Progenitor cell of endocrine pancreas (in vitro differentiated cells): ENCODE data around the gene SARS2. TPM values are rescaled to one million over a fixed set of nuclear protein-coding genes. Genes with fewer than 3 reads are reported as not detected.
"Not testable (repeated sequence)": the region's sequence is repeated elsewhere in the genome, so short reads cannot be mapped to it uniquely, and the experiment has no call there.

ENCODE experiments used
- DNase-seq: peaks from one replicate; pipeline ENCODE4 v3.0.0; 2021; ENCODE audit warnings: low spot score; ENCODE audit not compliant: unreplicated experiment
- H3K27ac Mint-ChIP-seq: 2 replicates; pipeline ENCODE4 v1.8.0; 2021; ENCODE audit warnings: mild to moderate bottlenecking, moderate library complexity, mixed read lengths
- H3K27me3 Mint-ChIP-seq: 2 replicates; pipeline ENCODE4 v1.8.0; 2021; ENCODE audit warnings: mixed read lengths
- H3K36me3 Mint-ChIP-seq: 2 replicates; pipeline ENCODE4 v1.8.0; 2022; ENCODE audit warnings: mixed read lengths; ENCODE audit not compliant: insufficient read depth
- H3K4me1 Mint-ChIP-seq: 2 replicates; pipeline ENCODE4 v1.8.0; 2021; ENCODE audit warnings: low read depth, mixed read lengths
- H3K4me3 Mint-ChIP-seq: 2 replicates; pipeline ENCODE4 v1.8.0; 2021; ENCODE audit warnings: low read depth, mild to moderate bottlenecking, moderate library complexity, mixed read lengths
- H3K9me3 Mint-ChIP-seq: 2 replicates; pipeline ENCODE4 v1.8.0; 2021; ENCODE audit warnings: low read depth, mixed read lengths
- CTCF ChIP-seq: fragments of 200-600 bp; sonication (generic); IDR thresholded peaks from one replicate; pipeline ENCODE4 v1.5.0; 2021; ENCODE audit warnings: antibody characterized with exemption, mild to moderate bottlenecking; ENCODE audit not compliant: unreplicated experiment
- total RNA-seq: library from RNA; stranded (reverse); gene quantifications from 2 replicates; pipeline ENCODE4 v1.2.1, GENCODE V29; 2021

The SARS2 gene
- total RNA-seq, 1 donor from 2014 or later = 68.2 TPM

DNA sequence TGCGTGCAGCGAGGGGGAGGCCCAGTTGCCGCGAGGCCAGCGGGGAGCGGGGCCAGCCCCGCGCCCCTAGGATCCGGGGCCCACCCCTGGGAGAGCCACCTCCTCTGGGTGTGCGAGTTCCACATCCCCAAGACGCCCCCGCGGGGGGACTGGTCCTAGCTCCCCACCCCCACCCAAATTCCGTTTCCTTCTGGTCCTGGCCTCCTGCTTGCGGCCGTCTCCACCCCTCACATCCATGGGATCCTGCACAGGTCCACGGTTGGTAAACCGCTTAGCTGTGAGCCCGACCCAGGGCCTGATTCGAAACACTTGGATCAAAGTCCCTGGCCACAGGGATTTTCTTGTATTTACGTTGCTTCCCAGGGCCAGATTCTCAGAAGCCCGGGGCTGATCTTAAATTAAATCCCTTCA, 45.3 kb upstream of the SARS2 start:
- H3K27ac Mint-ChIP-seq = peak overlapping the region; percentile 94
- peaks cover 4% of the 10 kb centered on the region for H3K9me3 Mint-ChIP-seq
- peaks cover 22% of the 10 kb centered on the region for H3K4me1 Mint-ChIP-seq
- H3K36me3 Mint-ChIP-seq = peaks cover 4% of the 10 kb centered on the region
- peak overlapping the region; percentile 88 for H3K4me3 Mint-ChIP-seq
- no peak for TF ChIP-seq CTCF
- DNase-seq = no peak
- H3K27me3 Mint-ChIP-seq = no peaks in the 10 kb centered on the region

DNA sequence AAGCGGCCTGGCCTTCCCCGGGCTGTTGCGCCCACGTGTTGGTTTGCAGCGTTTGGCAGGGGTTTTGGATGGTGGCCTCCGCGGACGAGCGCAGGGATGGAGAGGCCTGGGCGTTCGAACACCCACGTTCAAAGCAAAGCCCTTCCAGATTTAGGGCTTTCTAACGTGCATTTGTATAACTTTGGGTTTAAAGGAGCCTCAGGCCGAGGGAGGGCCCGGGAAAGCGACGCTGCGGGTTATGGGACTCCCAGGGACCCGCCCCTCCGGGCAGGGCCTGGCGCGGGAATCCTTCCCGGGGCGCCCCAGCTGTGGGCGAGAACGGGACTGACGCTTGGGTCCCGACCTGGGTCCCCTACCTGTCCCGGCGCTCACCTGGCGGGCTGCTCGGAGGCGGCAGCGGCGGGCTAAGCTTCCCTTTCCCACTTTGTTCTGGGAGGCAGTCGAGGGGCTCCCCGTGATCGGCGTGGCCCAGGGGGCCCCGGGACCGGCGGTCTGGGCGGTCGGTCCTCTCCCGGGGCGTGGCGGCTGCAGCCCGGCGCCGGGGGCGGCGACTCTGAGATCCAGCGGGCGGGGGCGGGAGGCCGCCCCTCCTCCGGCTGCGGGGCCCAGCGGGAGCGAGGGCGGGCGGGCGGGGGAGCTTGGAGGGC, 44.8 kb upstream of the SARS2 start, which contains the start of gene FBXO17:
TSS of gene FBXO17 (minus strand) at position 529 of the 647 bp plus-strand sequence. CDS start 25,423 bp downstream, outside the sequence.
- Mint-ChIP-seq H3K4me1 (peaks cover 22% of the 10 kb centered on the region), H3K27me3 (no peaks in the 10 kb centered on the region), H3K9me3 (peaks cover under 1% of the 10 kb centered on the region), H3K36me3 (peaks cover 4% of the 10 kb centered on the region), H3K27ac (peak within 1 kb of the TSS; percentile 94), H3K4me3 (peak within 1 kb of the TSS; percentile 88)
- peak; percentile 29 for DNase-seq
- no peak for TF ChIP-seq CTCF

- H3K36me3 Mint-ChIP-seq = peaks cover 4% of the 10 kb centered on the region
- peaks cover 22% of the 10 kb centered on the region for H3K4me1 Mint-ChIP-seq
- DNase-seq = no peak
- peak overlapping the region; percentile 84 for H3K4me3 Mint-ChIP-seq
- H3K27me3 Mint-ChIP-seq = no peaks in the 10 kb centered on the region
- no peak for TF ChIP-seq CTCF
- H3K27ac Mint-ChIP-seq = peak overlapping the region; percentile 88
- no peaks in the 10 kb centered on the region for H3K9me3 Mint-ChIP-seq
Observed at GRCh38 chr19:38974624-38975213, 44.2 kb upstream of the SARS2 start.

- Mint-ChIP-seq H3K27me3 (no peaks in the 10 kb centered on the region), H3K27ac (no peak overlapping the region), H3K9me3 (no peaks in the 10 kb centered on the region), H3K36me3 (peaks cover 4% of the 10 kb centered on the region), H3K4me1 (peaks cover 17% of the 10 kb centered on the region), H3K4me3 (no peak overlapping the region)
- no peak for TF ChIP-seq CTCF
- DNase-seq = no peak
Observed at GRCh38 chr19:38971672-38972071, 41.1 kb upstream of the SARS2 start.

GRCh38 chr19:38970664-38971532, 40.3 kb upstream of the SARS2 start:
- Mint-ChIP-seq H3K4me1 (peaks cover 9% of the 10 kb centered on the region), H3K4me3 (no peak overlapping the region), H3K36me3 (peaks cover 7% of the 10 kb centered on the region), H3K27ac (no peak overlapping the region), H3K9me3 (no peaks in the 10 kb centered on the region), H3K27me3 (no peaks in the 10 kb centered on the region)
- no peak for TF ChIP-seq CTCF
- no peak for DNase-seq

DNA sequence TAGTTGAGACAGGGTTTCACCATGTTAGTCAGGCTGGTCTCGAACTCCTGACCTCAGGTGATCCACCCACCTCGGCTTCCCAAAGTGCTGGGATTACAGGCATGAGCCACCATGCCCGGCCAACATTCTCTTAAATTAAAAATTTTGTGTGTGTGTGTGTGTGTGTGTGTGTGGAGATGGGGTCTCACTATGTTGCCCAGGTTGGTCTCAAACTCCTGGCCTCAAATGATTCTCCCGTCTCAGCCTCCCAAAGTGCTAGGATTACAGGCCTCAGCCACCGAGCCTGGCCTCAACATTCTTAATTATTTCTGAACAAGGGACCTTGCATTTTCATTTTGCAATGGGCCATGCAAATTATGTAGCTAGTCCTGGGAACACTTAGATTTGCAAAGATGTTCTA, 35.6 kb upstream of the SARS2 start:
- H3K27me3 Mint-ChIP-seq, DNase-seq, H3K36me3 Mint-ChIP-seq: not testable (repeated sequence)

More for the DNA sequence above, 35.6 kb upstream of the SARS2 start:
- not testable (repeated sequence) for H3K4me3 Mint-ChIP-seq, H3K9me3 Mint-ChIP-seq, H3K27ac Mint-ChIP-seq, H3K4me1 Mint-ChIP-seq
